IMR-90 (cell line): ENCODE results near the gene RHOH. TPM values are rescaled to one million over a fixed set of nuclear protein-coding genes. Genes with fewer than 3 reads are reported as not detected.

Experiments
- ATAC-seq: fragments of 200-7000 bp; cut with Tn5 transposase; 2 replicates; pipeline ENCODE4 v1.9.1; 2020; ENCODE audit warnings: low read depth, mild to moderate bottlenecking, moderate library complexity
- BruUV-seq: library from RNA; stranded (reverse); fragments of 400-500 nt; replicated peaks from 2 replicates; lab custom pipeline; 2021; lab: Mats Ljungman, UMichigan
- CTCF ChIA-PET: fragments of 300-600 bp; formaldehyde crosslinking; extraction: SDS; loops from one replicate; lab custom pipeline; 2021; ENCODE audit warnings: antibody characterized with exemption; lab: Yijun Ruan, JAX
- POLR2A ChIA-PET: fragments of 300-600 bp; sonication (Branson Sonifier 250); formaldehyde crosslinking; loops from one replicate; lab custom pipeline; 2022; ENCODE audit warnings: antibody characterized with exemption; ENCODE audit not compliant: unreplicated experiment; lab: Charles Lee
- DNase-seq: peaks from one replicate; pipeline ENCODE4 v3.0.0; 2013
- H2AFZ ChIP-seq: replicated peaks from 2 replicates; pipeline ENCODE3; 2013; ENCODE audit warnings: low read length, mild to moderate bottlenecking; ENCODE audit not compliant: poor library complexity
- H2AK5ac ChIP-seq: 2 replicates; pipeline ENCODE4 v1.6.1; 2013; ENCODE audit warnings: low read depth, low read length, inconsistent platforms
- H2AK9ac ChIP-seq: replicated peaks from 2 replicates; pipeline ENCODE3; 2013; ENCODE audit warnings: mild to moderate bottlenecking, low read depth, low read length, moderate library complexity; ENCODE audit not compliant: poor library complexity
- H2BK120ac ChIP-seq: 2 replicates; pipeline ENCODE4 v1.6.1; 2013; ENCODE audit warnings: low read depth, low read length, inconsistent platforms
- H2BK15ac ChIP-seq: 3 replicates; pipeline ENCODE4 v1.6.1; 2013; ENCODE audit warnings: low read depth, low read length, inconsistent platforms
- H2BK20ac ChIP-seq: 2 replicates; pipeline ENCODE4 v1.6.1; 2013; ENCODE audit warnings: low read depth, mild to moderate bottlenecking, inconsistent platforms, low read length, moderate library complexity
- H2BK5ac ChIP-seq: 2 replicates; pipeline ENCODE4 v1.6.1; 2013; ENCODE audit warnings: mild to moderate bottlenecking, low read depth, low read length, inconsistent platforms; ENCODE audit not compliant: poor library complexity, severe bottlenecking
- H3K14ac ChIP-seq: replicated peaks from 2 replicates; pipeline ENCODE4 v1.6.1; 2013; ENCODE audit warnings: low read depth, low read length, inconsistent platforms
- H3K18ac ChIP-seq: 2 replicates; pipeline ENCODE4 v1.6.1; 2013; ENCODE audit warnings: low read depth, low read length, control low read depth
- H3K23ac ChIP-seq: 2 replicates; pipeline ENCODE4 v1.6.1; 2013; ENCODE audit warnings: low read depth, low read length, inconsistent platforms
- H3K27ac ChIP-seq: 2 replicates; pipeline ENCODE4 v1.5.1; 2013; ENCODE audit warnings: mild to moderate bottlenecking, control low read depth, low read length; ENCODE audit not compliant: insufficient read depth
- H3K27me3 ChIP-seq: 2 replicates; pipeline ENCODE4 v1.6.1; 2013; ENCODE audit warnings: low read length; ENCODE audit not compliant: control insufficient read depth, insufficient read depth
- H3K36me3 ChIP-seq: 2 replicates; pipeline ENCODE4 v1.6.1; 2013; ENCODE audit warnings: low read length, mixed read lengths; ENCODE audit not compliant: control insufficient read depth, insufficient read depth
- H3K4ac ChIP-seq: 2 replicates; pipeline ENCODE4 v1.6.1; 2013; ENCODE audit warnings: low read depth, low read length, inconsistent platforms
- H3K4me1 ChIP-seq: 2 replicates; pipeline ENCODE4 v1.6.1; 2013; ENCODE audit warnings: low read length, mixed read lengths; ENCODE audit not compliant: control insufficient read depth, insufficient read depth
- H3K4me2 ChIP-seq: 2 replicates; pipeline ENCODE4 v1.6.1; 2013; ENCODE audit warnings: low read depth, mild to moderate bottlenecking, control low read depth, low read length, moderate library complexity
- H3K4me3 ChIP-seq: 2 replicates; pipeline ENCODE4 v1.5.1; 2013; ENCODE audit warnings: low read depth, mild to moderate bottlenecking, control low read depth, low read length, moderate library complexity; ENCODE audit not compliant: insufficient read depth
- H3K56ac ChIP-seq: 2 replicates; pipeline ENCODE4 v1.6.1; 2013; ENCODE audit warnings: low read length, inconsistent platforms; ENCODE audit not compliant: insufficient read depth; ENCODE audit errors: extremely low read depth
- H3K79me1 ChIP-seq, 2 experiments: 2 replicates each; pipeline ENCODE4 v1.6.1; 2013; ENCODE audit warnings: low read length in 2 of 2, inconsistent platforms in 1 of 2, low read depth in 1 of 2
- H3K9ac ChIP-seq: 2 replicates; pipeline ENCODE4 v1.6.1; 2013; ENCODE audit warnings: low read depth, low read length, control low read depth
- H3K9me1 ChIP-seq: 2 replicates; pipeline ENCODE4 v1.6.1; 2013; ENCODE audit warnings: low read length, inconsistent platforms; ENCODE audit not compliant: insufficient read depth
- H3K9me3 ChIP-seq: 2 replicates; pipeline ENCODE4 v1.6.1; 2013; ENCODE audit warnings: low read length; ENCODE audit not compliant: control insufficient read depth, insufficient read depth
- H4K20me1 ChIP-seq: 2 replicates; pipeline ENCODE4 v1.6.1; 2013; ENCODE audit warnings: low read length, inconsistent platforms; ENCODE audit not compliant: insufficient read depth
- H4K5ac ChIP-seq: 2 replicates; pipeline ENCODE4 v1.6.1; 2013; ENCODE audit warnings: mild to moderate bottlenecking, low read depth, low read length, control low read depth
- H4K8ac ChIP-seq, 2 experiments: 2 replicates each; pipeline ENCODE4 v1.6.1; 2013; ENCODE audit warnings: low read depth in 2 of 2, low read length in 2 of 2, control low read depth in 1 of 2, inconsistent platforms in 1 of 2
- H4K91ac ChIP-seq: 2 replicates; pipeline ENCODE4 v1.6.1; 2013; ENCODE audit warnings: low read depth, low read length, inconsistent platforms; ENCODE audit not compliant: insufficient read depth
- BHLHE40 ChIP-seq: fragments of 150-350 bp; IDR thresholded peaks from 2 replicates; pipeline ENCODE4 v1.6.1; 2016; ENCODE audit warnings: mild to moderate bottlenecking, low read depth, low read length
- CEBPB ChIP-seq: IDR thresholded peaks from 2 replicates; pipeline ENCODE4 v1.6.1; 2012; ENCODE audit warnings: low read depth, low read length, improper control_type of control experiment
- CTCF ChIP-seq: conservative IDR thresholded peaks from 2 replicates; pipeline ENCODE4 v1.5.1; 2012; ENCODE audit warnings: mild to moderate bottlenecking, low read depth, low read length, improper control_type of control experiment
- ELK1 ChIP-seq: fragments of 150-350 bp; IDR thresholded peaks from 2 replicates; pipeline ENCODE4 v1.6.1; 2016; ENCODE audit warnings: low read depth, mild to moderate bottlenecking, low read length, moderate library complexity, borderline replicate concordance
- FOS ChIP-seq: fragments of 150-350 bp; IDR thresholded peaks from 2 replicates; pipeline ENCODE4 v1.6.1; 2016; ENCODE audit warnings: low read depth, low read length
- MAFK ChIP-seq: IDR thresholded peaks from 2 replicates; pipeline ENCODE4 v1.6.1; 2012; ENCODE audit warnings: low read depth, low read length, improper control_type of control experiment
- MAZ ChIP-seq: IDR thresholded peaks from 2 replicates; pipeline ENCODE4 v1.6.1; 2012; ENCODE audit warnings: low read depth, mild to moderate bottlenecking, low read length, improper control_type of control experiment, moderate library complexity, borderline replicate concordance
- MXI1 ChIP-seq: IDR thresholded peaks from 2 replicates; pipeline ENCODE4 v1.6.1; 2012; ENCODE audit warnings: low read depth, mild to moderate bottlenecking, low read length, moderate library complexity, borderline replicate concordance
- NFE2L2 ChIP-seq: fragments of 150-350 bp; IDR thresholded peaks from 2 replicates; pipeline ENCODE4 v1.6.1; 2016; ENCODE audit warnings: low read depth, mild to moderate bottlenecking, low read length
- POLR2A ChIP-seq: IDR thresholded peaks from 2 replicates; pipeline ENCODE4 v1.6.1; 2012; ENCODE audit warnings: mild to moderate bottlenecking, low read depth, low read length
- RCOR1 ChIP-seq: IDR thresholded peaks from 2 replicates; pipeline ENCODE4 v1.6.1; 2012; ENCODE audit warnings: mild to moderate bottlenecking, low read length, improper control_type of control experiment; ENCODE audit not compliant: insufficient replicate concordance
- RFX5 ChIP-seq: IDR thresholded peaks from 2 replicates; pipeline ENCODE4 v1.8.0; 2012; ENCODE audit warnings: low read depth, mild to moderate bottlenecking, low read length, moderate library complexity
- SMC3 ChIP-seq: fragments of 150-350 bp; IDR thresholded peaks from 2 replicates; pipeline ENCODE4 v1.6.1; 2016; ENCODE audit warnings: low read depth, mild to moderate bottlenecking, antibody characterized with exemption, low read length, moderate library complexity
- USF2 ChIP-seq: fragments of 150-350 bp; IDR thresholded peaks from 2 replicates; pipeline ENCODE4 v1.6.1; 2017; ENCODE audit warnings: mild to moderate bottlenecking, antibody characterized with exemption, low read length, low read depth
- WGBS, 2 experiments: methylation state at CpG; one replicate each; pipeline versions ENCODE4 v1.1.5 to v1.1.7; 2013; ENCODE audit warnings: missing lambda C conversion rate in 2 of 2; ENCODE audit not compliant: insufficient read length in 1 of 2; ENCODE audit errors: extremely low coverage in 2 of 2; 5-methylcytosine and 5-hydroxymethylcytosine counted together
- dilution Hi-C: fragments of 300-500 bp; cut with HindIII; formaldehyde crosslinking; loops from one replicate; pipeline ENCODE4 v1.14.3; 2018; ENCODE audit warnings: low sequenced_read_pairs; ENCODE audit not compliant: unreplicated experiment
- in situ Hi-C: fragments of 300-500 bp; cut with MboI; formaldehyde crosslinking; loops from 3 replicates; pipeline ENCODE4 v1.14.3; 2019; ENCODE audit warnings: low sequenced_read_pairs, inconsistent platforms, mixed read lengths
- intact Hi-C: fragments of 100-400 bp; cut with micrococcal nuclease; formaldehyde crosslinking; loops from 2 replicates; pipeline ENCODE4 v1.10.0; 2022
- polyA plus RNA-seq, 3 experiments: library from polyadenylated mRNA; depleted of rRNA; stranded (reverse); fragments of >200 nt; gene quantifications; 2 replicates each; pipeline ENCODE4 v1.2.3, GENCODE V29; 2012; ENCODE audit warnings: low replicate concordance in 1 of 3
- total RNA-seq: library from RNA; depleted of rRNA; stranded (reverse); fragments of >200 nt; gene quantifications from 2 replicates; pipeline ENCODE4 v1.2.3, GENCODE V29; 2012

RHOH gene
- total and polyA plus RNA-seq, 2 of the 4 experiments (the other 2 are of a cell fraction), result not detected

- Histone ChIP-seq H3K27me3 (no peaks in the 10 kb centered on the region; the same call in 1 of the 2 replicates), H2BK15ac (no peak overlapping the region), H3K9ac (no peak overlapping the region), H4K20me1 (peaks cover 6% of the 10 kb centered on the region; the same call in 1 of the 2 replicates), H3K27ac (no peak overlapping the region), H3K79me1 (no peaks in the 10 kb centered on the region), H2AFZ (no peak overlapping the region), H3K9me1 (peaks cover 6% of the 10 kb centered on the region), H3K4me1 (peaks cover 9% of the 10 kb centered on the region), H3K14ac (no peak overlapping the region), H3K4ac (no peak overlapping the region), H3K4me2 (no peak overlapping the region), H4K91ac (no peak overlapping the region), H4K5ac (no peak overlapping the region), H2BK5ac (no peak overlapping the region), H3K23ac (no peak overlapping the region), H3K36me3 (no peaks in the 10 kb centered on the region), H2AK5ac (no peak overlapping the region), H2AK9ac (no peak overlapping the region), H3K56ac (no peak overlapping the region), H3K4me3 (no peak overlapping the region), H2BK120ac (no peak overlapping the region), H4K8ac (no peak overlapping the region), H3K18ac (no peak overlapping the region), H2BK20ac (no peak overlapping the region), H3K9me3 (no peaks in the 10 kb centered on the region)
- CTCF ChIA-PET, result no interaction called here
- dilution Hi-C loops (no loop called here), in situ Hi-C loops (no loop called here), intact Hi-C loops (no loop called here)
- no CpG with 5 or more reads among the region's 4 CpGs for WGBS, 2 experiments
- TF ChIP-seq MXI1 (no peak), BHLHE40 (no peak), FOS (no peak), CEBPB (no peak), MAFK (no peak), RFX5 (no peak), MAZ (no peak), RCOR1 (no peak), SMC3 (no peak), USF2 (no peak), NFE2L2 (no peak), ELK1 (no peak), CTCF (no peak), POLR2A (no peak)
- DNase-seq (no peak), ATAC-seq (no peak)
- BruUV-seq, result no TSS peak
- POLR2A ChIA-PET, result no interaction called here
These were observed 57.1 kb downstream of the RHOH start for GRCh38 chr4:40253906-40254305.
